GM12891 (cell line): ENCODE measurements around the gene CMTR1.
A peak's percentile ranks its signal among the peaks of the same experiment; 100 is the strongest.
"Not testable (repeated sequence)": the region's sequence is repeated elsewhere in the genome, so short reads cannot be mapped to it uniquely, and the experiment has no call there.

ENCODE experiments used
- DNase-seq: peaks from one replicate; pipeline ENCODE4 v3.0.0; 2011; ENCODE audit warnings: low spot score; ENCODE audit not compliant: insufficient read length
- FAIRE-seq: peaks from 2 replicates; lab custom pipeline; 2011; peaks lifted over from hg19 to GRCh38; lab: Jason Lieb, UNC
- PAX5 ChIP-seq: IDR thresholded peaks from 2 replicates; pipeline ENCODE4 v1.6.1; 2011; ENCODE audit warnings: low read length, moderate library complexity, mild to moderate bottlenecking; ENCODE audit not compliant: insufficient read depth, severe bottlenecking
- POLR2A ChIP-seq: IDR thresholded peaks from 2 replicates; pipeline ENCODE4 v1.6.1; 2011; ENCODE audit warnings: low read depth, low read length, control low read depth
- POLR2AphosphoS5 ChIP-seq: IDR thresholded peaks from 2 replicates; pipeline ENCODE4 v1.6.1; 2011; ENCODE audit warnings: low read depth, low read length, control low read depth
- POU2F2 ChIP-seq: IDR thresholded peaks from 2 replicates; pipeline ENCODE4 v1.6.1; 2011; ENCODE audit warnings: low read depth, mild to moderate bottlenecking, control low read depth, low read length, moderate library complexity
- SPI1 ChIP-seq: IDR thresholded peaks from 2 replicates; pipeline ENCODE4 v1.6.1; 2011; ENCODE audit warnings: low read depth, low read length, control low read depth
- TAF1 ChIP-seq: IDR thresholded peaks from 2 replicates; pipeline ENCODE4 v1.6.1; 2011; ENCODE audit warnings: low read depth, low read length, control low read depth

The CMTR1 gene

DNA sequence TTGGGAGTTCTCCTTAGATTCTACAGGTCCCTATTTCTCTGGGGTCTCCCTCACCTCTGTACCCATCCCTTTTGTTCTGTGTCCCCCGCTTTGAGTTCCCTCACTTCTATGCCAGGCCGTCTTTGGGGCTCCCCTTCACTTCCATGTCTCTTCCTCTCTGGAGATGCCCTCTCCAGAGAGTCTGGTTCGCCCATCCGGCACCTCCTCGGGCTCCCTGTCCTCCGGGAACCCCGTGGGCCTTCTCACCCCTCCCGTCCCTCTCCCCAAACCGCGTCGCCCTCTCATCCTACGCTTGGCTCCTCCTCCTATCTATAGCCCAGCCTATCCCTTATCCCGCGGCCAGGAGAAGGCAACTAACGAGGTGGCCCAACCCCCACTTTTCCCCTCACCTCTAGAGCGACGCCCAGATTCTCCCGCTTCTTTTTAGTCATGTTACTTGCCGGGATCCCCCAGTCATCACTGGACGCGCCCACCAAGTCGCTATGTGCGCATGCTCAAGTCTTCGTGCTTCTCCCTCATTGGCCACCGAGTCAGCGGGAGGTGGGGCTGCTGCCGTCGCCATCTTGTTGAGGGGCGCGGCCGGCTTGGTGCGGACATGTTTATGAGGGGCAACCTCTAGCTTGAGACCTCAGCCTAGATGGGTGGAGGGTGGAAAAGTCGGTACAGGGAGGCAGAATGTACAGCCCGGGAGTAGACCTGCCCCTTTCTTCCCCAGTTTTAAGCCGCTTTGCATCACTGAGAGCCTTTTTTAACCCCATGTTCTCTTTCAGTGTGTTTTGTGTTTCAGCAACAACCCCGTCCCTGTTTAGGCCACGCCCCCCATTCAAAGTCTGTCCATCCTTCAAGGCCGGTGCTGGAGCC, 66.6 kb downstream of the CMTR1 start, which contains the start of gene CCDC167:
TSS of gene CCDC167 (minus strand) at position 461 of the 861 bp plus-strand sequence. CDS start at position 431, 30 bp downstream.
- FAIRE-seq = peak; percentile 98
- peak; percentile 75 for DNase-seq
- TF ChIP-seq POLR2AphosphoS5 (peak; percentile 23; the same call in 1 of the 2 replicates), TAF1 (peak; percentile 47; the same call in 1 of the 2 replicates), POLR2A (no peak)

DNA sequence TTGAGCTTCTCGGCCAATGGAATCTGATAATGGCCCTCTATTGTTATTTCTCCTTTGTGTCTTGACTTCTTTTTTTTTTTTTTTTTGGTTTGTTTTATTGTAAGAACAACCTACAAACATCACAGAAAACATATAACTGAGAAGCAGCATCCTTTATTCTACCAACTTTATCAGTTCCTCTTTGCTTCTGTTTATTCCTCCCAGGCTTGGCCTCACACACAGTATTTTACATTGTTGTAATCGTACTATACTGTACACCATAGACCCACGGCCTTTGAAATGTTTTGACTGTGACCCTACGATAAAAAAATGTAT, 67.2 kb downstream of the CMTR1 start:
- DNase-seq (no peak), FAIRE-seq (no peak)
- TF ChIP-seq POLR2A (no peak), SPI1 (peak; percentile 35; the same call in 1 of the 2 replicates)

DNA sequence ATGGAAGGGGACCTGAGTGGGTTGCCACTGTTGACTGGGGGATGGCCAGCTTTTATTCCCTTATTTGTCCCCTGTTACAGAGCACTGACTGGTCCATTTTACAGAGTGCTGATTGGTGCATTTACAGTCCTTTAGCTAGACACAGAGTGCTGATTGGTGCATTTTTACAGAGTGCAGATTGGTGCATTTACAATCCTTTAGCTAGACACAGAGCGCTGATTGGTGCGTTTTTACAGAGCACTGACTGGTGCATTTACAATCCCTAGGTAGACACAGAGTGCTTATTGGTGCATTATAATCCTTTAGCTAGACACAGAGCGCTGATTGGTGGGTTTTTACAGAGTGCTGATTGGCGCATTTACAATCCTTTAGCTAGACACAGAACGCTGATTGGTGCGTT, 67.9 kb downstream of the CMTR1 start:
- not testable (repeated sequence) for DNase-seq, FAIRE-seq

DNA sequence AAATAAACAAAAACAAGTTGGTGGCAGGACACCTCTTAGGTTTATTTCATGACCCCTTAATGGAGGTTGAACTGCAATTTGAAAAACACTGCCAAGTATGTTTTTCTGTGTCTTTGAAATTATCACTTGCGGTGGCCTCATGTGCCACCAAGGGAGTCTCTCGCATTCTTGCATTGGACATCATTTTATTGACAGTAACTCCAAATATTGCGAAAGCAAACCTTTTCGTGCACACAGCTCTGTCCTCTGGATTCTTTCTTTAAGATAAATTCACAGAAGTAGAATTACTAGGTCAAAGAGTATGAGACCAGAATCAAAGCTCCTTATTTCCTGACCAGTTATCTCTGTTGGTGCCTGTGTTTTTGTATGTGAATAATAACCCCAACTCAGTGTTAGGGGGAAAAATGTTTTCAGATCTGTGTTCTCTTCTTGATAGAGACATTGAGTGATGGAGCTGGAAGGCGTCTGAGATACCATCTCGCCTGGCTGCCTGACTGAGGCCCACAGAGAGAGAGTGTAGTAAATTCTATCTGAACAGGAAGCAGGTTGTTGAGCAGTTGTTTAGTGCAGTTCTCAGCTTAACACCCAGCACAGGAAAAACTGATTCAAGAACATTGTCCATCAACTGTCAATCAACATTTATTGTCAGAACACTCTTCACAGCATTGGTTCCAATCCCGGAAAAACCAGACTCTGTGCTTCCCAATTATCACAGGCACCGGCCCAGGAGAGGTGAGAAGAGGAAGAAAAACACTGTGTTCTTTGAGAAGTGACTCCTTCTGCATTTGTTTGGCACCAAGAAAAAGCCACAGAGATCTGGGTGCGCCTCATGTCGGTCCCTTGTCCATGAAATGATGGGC, 68.8 kb downstream of the CMTR1 start:
- DNase-seq (no peak), FAIRE-seq (peak; percentile 60)
- no peak for TF ChIP-seq POLR2A
- TF ChIP-seq TAF1 = no peak
- no peak for TF ChIP-seq POLR2AphosphoS5
- TF ChIP-seq POU2F2 = no peak
- no peak for TF ChIP-seq PAX5
- no peak for TF ChIP-seq SPI1

DNA sequence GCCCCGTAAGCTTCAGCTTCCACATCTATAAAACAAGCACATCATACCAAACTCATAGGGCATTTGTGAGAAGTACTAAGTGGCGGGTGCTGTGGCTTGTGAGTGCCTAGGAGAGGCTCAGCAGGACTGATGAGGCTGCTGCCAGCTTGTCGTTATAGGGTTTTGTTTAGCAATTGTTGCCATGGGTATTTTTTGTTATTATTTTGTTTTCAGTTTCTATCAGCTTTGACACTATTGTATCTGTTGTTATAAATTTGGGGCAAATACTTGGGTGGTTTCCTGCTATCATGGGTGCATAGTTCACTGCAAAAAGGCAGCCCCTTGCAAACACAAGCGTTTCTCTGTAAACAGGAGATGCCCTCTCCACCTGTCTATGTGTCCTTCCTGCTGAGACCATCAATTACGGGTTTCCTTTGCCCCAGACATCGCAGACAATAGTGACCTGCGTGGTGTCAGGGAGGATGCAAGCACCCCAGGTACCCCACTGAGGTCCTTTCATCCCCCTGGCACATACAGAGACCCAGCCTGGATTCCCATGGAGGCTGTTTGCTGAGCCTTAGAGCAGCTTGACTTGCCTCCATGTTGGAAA, 69.8 kb downstream of the CMTR1 start:
- DNase-seq (no peak), FAIRE-seq (peak; percentile 23)
- TF ChIP-seq TAF1 (no peak), SPI1 (no peak), POLR2A (no peak), PAX5 (no peak), POLR2AphosphoS5 (no peak), POU2F2 (no peak)

DNA sequence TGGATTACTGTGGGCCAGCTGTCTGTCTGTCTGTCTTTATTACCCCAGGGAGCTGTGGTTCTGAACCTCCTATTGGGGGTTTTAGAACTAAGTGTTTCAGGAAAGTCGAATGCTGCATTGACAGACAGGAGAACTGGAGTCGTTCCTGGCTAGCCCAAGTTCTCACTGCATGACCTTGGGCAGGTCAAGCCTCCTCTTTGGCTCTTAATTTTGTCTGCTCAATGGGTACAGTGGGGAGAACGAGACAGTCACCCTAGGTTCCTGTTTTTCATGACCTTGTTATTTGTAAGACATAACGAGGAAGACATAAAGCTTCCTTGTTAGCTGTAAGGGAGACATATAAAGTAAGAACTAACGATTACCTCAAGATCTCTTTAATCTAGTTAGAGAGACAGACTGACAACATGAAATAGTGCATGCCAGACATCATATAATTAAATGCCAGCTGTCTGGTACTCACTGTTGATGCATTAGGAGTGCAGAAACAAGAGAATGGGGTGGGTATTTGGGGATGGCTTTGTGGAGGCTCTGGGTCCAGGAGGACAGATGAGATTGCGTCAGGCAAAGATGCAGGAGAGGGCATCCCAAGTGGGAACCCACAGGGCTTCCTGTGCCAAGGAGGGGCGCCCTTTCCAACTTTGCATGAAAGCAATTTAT, 70.4 kb downstream of the CMTR1 start:
- FAIRE-seq (no peak), DNase-seq (no peak)
- TF ChIP-seq TAF1 (no peak), POLR2A (no peak), SPI1 (no peak)

DNA sequence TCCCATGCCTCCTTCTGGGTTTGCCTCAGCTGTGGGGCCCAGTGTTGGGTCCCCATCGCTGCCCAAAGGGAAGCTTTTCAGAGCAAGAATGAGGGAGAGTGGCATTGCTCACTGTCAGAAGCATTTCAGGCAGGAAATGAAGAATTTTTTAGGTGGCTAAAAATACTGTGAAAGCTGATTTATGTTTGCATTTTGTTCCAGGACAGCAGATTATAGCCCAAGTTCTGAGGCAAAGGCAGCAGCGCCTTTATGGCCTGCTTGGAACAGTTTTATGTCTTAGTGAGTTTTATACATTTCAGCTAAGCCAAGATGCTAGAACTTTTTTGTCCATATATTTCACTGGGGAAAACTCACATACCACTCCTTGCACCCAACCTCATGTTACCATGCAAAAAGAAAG, 71.0 kb downstream of the CMTR1 start:
- no peak for DNase-seq
- TF ChIP-seq TAF1 = no peak
- no peak for TF ChIP-seq POU2F2
- no peak for TF ChIP-seq POLR2A
- peak; percentile 23 for FAIRE-seq

DNA sequence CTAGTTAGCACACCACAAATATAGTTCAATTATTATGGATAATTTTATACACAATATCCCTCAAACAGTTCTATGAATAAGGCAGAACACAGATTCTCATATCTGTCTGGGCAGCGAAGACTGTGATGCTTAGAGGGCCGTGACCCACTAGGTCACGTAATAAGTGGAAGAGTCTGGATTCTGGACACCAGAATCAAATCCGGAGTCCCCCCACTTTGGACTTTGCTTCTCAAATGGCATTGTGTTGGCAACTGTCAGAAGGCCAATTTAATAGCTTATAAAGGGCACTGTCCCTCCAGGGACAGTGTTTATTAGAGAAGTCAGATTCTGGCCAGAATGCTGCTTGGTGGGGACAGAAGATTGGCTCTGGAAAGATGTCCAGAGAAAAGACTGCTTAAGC, 73.5 kb downstream of the CMTR1 start:
- FAIRE-seq (no peak), DNase-seq (no peak)
- TF ChIP-seq SPI1 (no peak), TAF1 (no peak), POU2F2 (no peak), POLR2A (no peak), PAX5 (no peak), POLR2AphosphoS5 (no peak)

DNA sequence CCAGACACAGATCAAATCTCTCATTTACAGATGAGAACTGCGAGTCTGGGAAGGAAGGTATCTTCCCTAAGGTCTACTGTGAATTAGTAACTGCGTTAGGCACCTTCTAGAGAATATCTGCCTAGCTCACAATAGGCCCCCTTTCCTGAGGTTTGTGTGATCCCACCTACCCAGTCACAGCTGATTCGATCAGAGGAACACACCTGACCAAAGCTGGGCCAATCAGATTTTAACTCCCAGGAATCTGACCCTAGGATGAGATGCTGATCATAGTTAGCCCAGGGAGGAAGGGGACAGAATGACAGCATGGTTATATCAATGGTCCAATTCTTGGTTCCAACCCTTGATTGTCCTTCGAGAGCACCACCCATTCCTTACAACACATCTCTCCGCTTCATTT, 74.1 kb downstream of the CMTR1 start:
- TF ChIP-seq TAF1 (no peak), POU2F2 (no peak), POLR2AphosphoS5 (no peak), PAX5 (no peak), SPI1 (no peak), POLR2A (no peak)
- no peak for DNase-seq
- peak; percentile 54 for FAIRE-seq
